GM18951 (cell line): ENCODE results near the gene ZNF80.
A peak's percentile ranks its signal among the peaks of the same experiment; 100 is the strongest.

ENCODE experiments used
- POLR2A ChIP-seq: IDR thresholded peaks from 4 replicates; pipeline ENCODE4 v1.6.1; 2011; ENCODE audit warnings: mild to moderate bottlenecking; ENCODE audit not compliant: insufficient read length, insufficient read depth; ENCODE audit errors: extremely low read depth
- in situ Hi-C: fragments of 300-500 bp; cut with MboI; formaldehyde crosslinking; loops from one replicate; pipeline ENCODE4 v1.12.0; 2022; ENCODE audit warnings: low sequenced_read_pairs, mixed read lengths, inconsistent platforms; ENCODE audit not compliant: unreplicated experiment

The ZNF80 gene

GRCh38 chr3:114214542-114215341 lies 22.6 kb downstream of the ZNF80 start:
- in situ Hi-C loops = no loop called here
- TF ChIP-seq POLR2A = no peak

- in situ Hi-C loops = no loop called here
- TF ChIP-seq POLR2A = peak; percentile 28
Measured at GRCh38 chr3:114213627-114214541, 23.5 kb downstream of the ZNF80 start.

GRCh38 chr3:114213292-114213626 lies 24.1 kb downstream of the ZNF80 start:
- no peak for TF ChIP-seq POLR2A
- in situ Hi-C loops = no loop called here

- no peak for TF ChIP-seq POLR2A
- in situ Hi-C loops = no loop called here
Measured at GRCh38 chr3:114212646-114213045, 24.7 kb downstream of the ZNF80 start.

- in situ Hi-C loops = no loop called here
- TF ChIP-seq POLR2A = no peak
Measured at GRCh38 chr3:114207768-114208167, 29.6 kb downstream of the ZNF80 start.

- no peak for TF ChIP-seq POLR2A
- in situ Hi-C loops = no loop called here
Measured at GRCh38 chr3:114206342-114206741, 31.0 kb downstream of the ZNF80 start.

- in situ Hi-C loops = no loop called here
- no peak for TF ChIP-seq POLR2A
Measured at GRCh38 chr3:114205541-114205940, 31.8 kb downstream of the ZNF80 start.

- in situ Hi-C loops = no loop called here
Measured at GRCh38 chr3:114194750-114195149, 42.6 kb downstream of the ZNF80 start.

GRCh38 chr3:114192136-114192535 lies 45.2 kb downstream of the ZNF80 start:
- in situ Hi-C loops = no loop called here
- no peak for TF ChIP-seq POLR2A

More at GRCh38 chr3:114194750-114195149, 42.6 kb downstream of the ZNF80 start:
- TF ChIP-seq POLR2A = no peak

- in situ Hi-C loops = no loop called here
- TF ChIP-seq POLR2A = no peak
Measured at GRCh38 chr3:114186501-114186900, 50.9 kb downstream of the ZNF80 start.
